SU-DHL-6 (cell line): ENCODE results near the gene PPM1L.

Experiments used
- H2AFZ ChIP-seq: fragments of 200-600 bp; sonication (generic); 2 replicates; pipeline ENCODE4 v1.6.1; 2014; ENCODE audit warnings: low read depth, mild to moderate bottlenecking, moderate library complexity, mixed read lengths, antibody characterized with exemption, low read length; ENCODE audit not compliant: severe bottlenecking
- H3F3A ChIP-seq: fragments of 200-600 bp; shearing (Covaris generic); 2 replicates; pipeline ENCODE4 v1.6.0; 2016; ENCODE audit warnings: antibody characterized with exemption, mild to moderate bottlenecking; ENCODE audit not compliant: insufficient read depth
- H3K27ac ChIP-seq: fragments of 200-600 bp; sonication (generic); 2 replicates; pipeline ENCODE4 v1.5.1; 2016; ENCODE audit warnings: low read depth, mild to moderate bottlenecking, low read length, moderate library complexity, mixed read lengths
- H3K27me3 ChIP-seq: fragments of 200-600 bp; sonication (generic), shearing (Covaris generic); 2 replicates; pipeline ENCODE4 v1.6.0; 2014; ENCODE audit warnings: mild to moderate bottlenecking, low read length
- H3K36me3 ChIP-seq: fragments of 200-600 bp; sonication (generic); 2 replicates; pipeline ENCODE4 v1.6.1; 2014; ENCODE audit warnings: mild to moderate bottlenecking, low read length, mixed read lengths
- H3K4me2 ChIP-seq: fragments of 300-600, 200-600 bp; shearing (Covaris generic), sonication (generic); 2 replicates; pipeline ENCODE4 v1.6.0; 2014; ENCODE audit warnings: low read length, low read depth, mild to moderate bottlenecking; ENCODE audit not compliant: poor library complexity, severe bottlenecking
- H3K4me3 ChIP-seq: fragments of 200-600 bp; sonication (generic); 2 replicates; pipeline ENCODE4 v1.5.1; 2014; ENCODE audit warnings: antibody characterized with exemption, low read length, mild to moderate bottlenecking, mixed read lengths; ENCODE audit not compliant: insufficient read depth, poor library complexity, severe bottlenecking
- H3K79me2 ChIP-seq: fragments of 200-600 bp; sonication (generic); 2 replicates; pipeline ENCODE4 v1.6.1; 2014; ENCODE audit warnings: mild to moderate bottlenecking, low read length, moderate library complexity; ENCODE audit not compliant: insufficient read depth
- H3K9ac ChIP-seq: fragments of 200-600 bp; sonication (generic); 2 replicates; pipeline ENCODE4 v1.7.0; 2014; ENCODE audit warnings: mild to moderate bottlenecking, low read length
- H3K9me2 ChIP-seq: fragments of 200-600 bp; sonication (generic); replicated peaks from 2 replicates; pipeline ENCODE4 v1.6.1; 2014; ENCODE audit warnings: low read length; ENCODE audit not compliant: insufficient read depth
- H3K9me3 ChIP-seq: fragments of 200-600 bp; sonication (generic); 2 replicates; pipeline ENCODE4 v1.6.1; 2014; ENCODE audit warnings: low read length, mixed read lengths; ENCODE audit not compliant: insufficient read depth
- H4K20me1 ChIP-seq: fragments of 200-600 bp; sonication (generic); 2 replicates; pipeline ENCODE4 v1.6.1; 2014; ENCODE audit warnings: low read depth, mild to moderate bottlenecking, antibody characterized with exemption, low read length, moderate library complexity, mixed read lengths
- CTCF ChIP-seq: fragments of 200-600 bp; sonication (generic); IDR thresholded peaks from one replicate; pipeline ENCODE4 v1.5.1; 2017; ENCODE audit warnings: antibody characterized with exemption, mild to moderate bottlenecking, low read length, moderate library complexity; ENCODE audit not compliant: insufficient read depth, poor library complexity, severe bottlenecking
- EZH2phosphoT487 ChIP-seq: fragments of 200-600 bp; sonication (generic), shearing (Covaris generic); conservative IDR thresholded peaks from 2 replicates; pipeline ENCODE4 v1.6.1; 2018; ENCODE audit warnings: mild to moderate bottlenecking, antibody characterized with exemption, low read length, moderate library complexity, mixed read lengths

Gene PPM1L

GRCh38 chr3:160968761-160969160 is 212.7 kb downstream of the PPM1L start:
- Histone ChIP-seq H3K9me2 (no peaks in the 10 kb centered on the region), H3K27ac (no peak overlapping the region), H3K4me2 (no peak overlapping the region), H4K20me1 (no peaks in the 10 kb centered on the region), H2AFZ (no peak overlapping the region), H3K4me3 (no peak overlapping the region), H3K36me3 (no peaks in the 10 kb centered on the region), H3K9me3 (no peaks in the 10 kb centered on the region), H3K27me3 (no peaks in the 10 kb centered on the region), H3F3A (no peaks in the 10 kb centered on the region), H3K79me2 (no peaks in the 10 kb centered on the region), H3K9ac (no peak overlapping the region)
- TF ChIP-seq CTCF (no peak), EZH2phosphoT487 (no peak)

- Histone ChIP-seq H4K20me1 (no peaks in the 10 kb centered on the region), H3K27ac (no peak overlapping the region)
- TF ChIP-seq EZH2phosphoT487 (no peak), CTCF (no peak)
Measured at GRCh38 chr3:160973067-160973809, 217.2 kb downstream of the PPM1L start.

GRCh38 chr3:160977773-160978172 is 221.7 kb downstream of the PPM1L start:
- Histone ChIP-seq H3K79me2 (no peaks in the 10 kb centered on the region), H3K27ac (no peak overlapping the region), H3K9me3 (no peaks in the 10 kb centered on the region), H3K9ac (no peak overlapping the region), H4K20me1 (no peaks in the 10 kb centered on the region), H3K27me3 (no peaks in the 10 kb centered on the region), H3K4me2 (no peak overlapping the region), H3F3A (no peaks in the 10 kb centered on the region), H2AFZ (no peak overlapping the region), H3K9me2 (no peaks in the 10 kb centered on the region), H3K4me3 (no peak overlapping the region), H3K36me3 (no peaks in the 10 kb centered on the region)
- TF ChIP-seq EZH2phosphoT487 (no peak), CTCF (no peak)

More at GRCh38 chr3:160973067-160973809, 217.2 kb downstream of the PPM1L start:
- Histone ChIP-seq H3K9ac (no peak overlapping the region), H3K4me3 (no peak overlapping the region), H3K79me2 (no peaks in the 10 kb centered on the region), H2AFZ (no peak overlapping the region), H3K4me2 (no peak overlapping the region), H3K36me3 (no peaks in the 10 kb centered on the region), H3K9me2 (no peaks in the 10 kb centered on the region), H3K9me3 (no peaks in the 10 kb centered on the region), H3K27me3 (no peaks in the 10 kb centered on the region), H3F3A (no peaks in the 10 kb centered on the region)
